ENCODE results near the gene DIPK2B.

DIPK2B gene

DNA sequence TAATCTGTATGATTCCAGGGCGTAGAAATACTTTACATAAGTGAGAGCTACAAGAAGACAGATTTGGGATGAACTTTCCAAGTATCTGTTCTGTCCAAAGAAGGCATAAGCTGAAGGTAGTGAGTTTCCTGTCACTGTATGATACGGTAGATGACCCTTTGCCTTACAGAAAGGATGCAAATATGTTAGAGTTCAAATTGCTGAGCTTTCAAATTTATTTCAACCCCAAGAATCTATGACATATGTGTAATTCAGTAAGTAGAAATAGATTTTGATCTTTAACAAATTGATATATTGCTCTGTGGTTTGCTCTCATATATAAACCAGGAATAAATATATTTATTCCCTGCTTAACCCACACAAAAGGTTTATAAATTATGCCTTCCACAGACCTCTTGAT is 16.5 kb downstream of the DIPK2B start:
- Histone ChIP-seq H3K9ac (ENCODE audit: low read depth, low read length) (no peak overlapping the region), H4K20me1 (ENCODE audit: insufficient read depth, low read length) (no peaks in the 10 kb centered on the region), H2AFZ (ENCODE audit: low read depth, low read length) (no peak overlapping the region), H3K27ac (ENCODE audit: low read length) (no peak overlapping the region), H3K9me3 (ENCODE audit: insufficient read depth, low read length, severe bottlenecking) (no peaks in the 10 kb centered on the region), H3K27me3 (ENCODE audit: insufficient read depth, low read length, poor library complexity) (no peaks in the 10 kb centered on the region), H3K36me3 (ENCODE audit: insufficient read depth, low read length) (no peaks in the 10 kb centered on the region), H3K4me3 (ENCODE audit: low read depth in 1 of 2, low read length in 2 of 2) (no peak overlapping the region), H3K4me1 (ENCODE audit: insufficient read depth, low read length) (peaks cover 19% of the 10 kb centered on the region; the same call in 1 of the 2 replicates), H3K79me2 (ENCODE audit: insufficient read depth, low read length) (no peaks in the 10 kb centered on the region), H3K4me2 (ENCODE audit: insufficient read depth, low read length) (no peak overlapping the region)
- no peak for ATAC-seq (ENCODE audit: insufficient read depth, low read depth)
- no peak for DNase-seq
- no peak for TF ChIP-seq EZH2 (IDR thresholded peaks at IDR 0.05; ENCODE audit: borderline replicate concordance, low read depth, low read length, severe bottlenecking)
- TF ChIP-seq, protein P1, sequence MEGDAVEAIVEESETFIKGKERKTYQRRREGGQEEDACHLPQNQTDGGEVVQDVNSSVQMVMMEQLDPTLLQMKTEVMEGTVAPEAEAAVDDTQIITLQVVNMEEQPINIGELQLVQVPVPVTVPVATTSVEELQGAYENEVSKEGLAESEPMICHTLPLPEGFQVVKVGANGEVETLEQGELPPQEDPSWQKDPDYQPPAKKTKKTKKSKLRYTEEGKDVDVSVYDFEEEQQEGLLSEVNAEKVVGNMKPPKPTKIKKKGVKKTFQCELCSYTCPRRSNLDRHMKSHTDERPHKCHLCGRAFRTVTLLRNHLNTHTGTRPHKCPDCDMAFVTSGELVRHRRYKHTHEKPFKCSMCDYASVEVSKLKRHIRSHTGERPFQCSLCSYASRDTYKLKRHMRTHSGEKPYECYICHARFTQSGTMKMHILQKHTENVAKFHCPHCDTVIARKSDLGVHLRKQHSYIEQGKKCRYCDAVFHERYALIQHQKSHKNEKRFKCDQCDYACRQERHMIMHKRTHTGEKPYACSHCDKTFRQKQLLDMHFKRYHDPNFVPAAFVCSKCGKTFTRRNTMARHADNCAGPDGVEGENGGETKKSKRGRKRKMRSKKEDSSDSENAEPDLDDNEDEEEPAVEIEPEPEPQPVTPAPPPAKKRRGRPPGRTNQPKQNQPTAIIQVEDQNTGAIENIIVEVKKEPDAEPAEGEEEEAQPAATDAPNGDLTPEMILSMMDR (IDR thresholded peaks at IDR 0.05; ENCODE audit: borderline replicate concordance, extremely low read depth, low read length, poor library complexity, severe bottlenecking), result no peak

DNA sequence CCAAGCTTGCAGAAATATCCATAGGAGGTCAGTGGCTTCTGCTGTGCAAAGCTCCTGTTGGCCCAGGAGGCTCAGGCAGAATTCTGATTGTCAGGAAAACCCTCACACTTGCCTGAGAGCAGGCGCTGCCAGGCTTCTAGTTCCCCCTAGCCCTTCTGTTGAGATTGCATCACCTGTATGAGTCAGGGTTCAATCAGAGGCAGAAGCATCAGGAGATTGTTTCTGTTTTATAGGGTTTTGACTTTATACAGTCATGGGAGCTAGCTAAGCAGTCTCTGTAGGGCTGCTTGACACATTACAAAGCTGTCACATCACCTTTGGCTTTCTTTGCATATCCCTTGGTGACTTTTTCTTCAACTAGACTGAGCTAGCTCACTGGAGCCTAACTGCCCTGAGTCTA is 27.8 kb downstream of the DIPK2B start:
- Histone ChIP-seq H3K4me2 (ENCODE audit: insufficient read depth, low read length) (no peak overlapping the region), H3K27me3 (ENCODE audit: insufficient read depth, low read length, poor library complexity) (no peaks in the 10 kb centered on the region), H3K79me2 (ENCODE audit: insufficient read depth, low read length) (no peaks in the 10 kb centered on the region), H2AFZ (ENCODE audit: low read depth, low read length) (no peak overlapping the region), H3K4me3 (ENCODE audit: low read depth in 1 of 2, low read length in 2 of 2) (no peak overlapping the region), H3K4me1 (ENCODE audit: insufficient read depth, low read length) (no peaks in the 10 kb centered on the region), H3K27ac (ENCODE audit: low read length) (no peak overlapping the region), H3K36me3 (ENCODE audit: insufficient read depth, low read length) (no peaks in the 10 kb centered on the region), H4K20me1 (ENCODE audit: insufficient read depth, low read length) (no peaks in the 10 kb centered on the region), H3K9ac (ENCODE audit: low read depth, low read length) (no peak overlapping the region), H3K9me3 (ENCODE audit: insufficient read depth, low read length, severe bottlenecking) (no peaks in the 10 kb centered on the region)
- TF ChIP-seq, protein P1 (IDR thresholded peaks at IDR 0.05; ENCODE audit: borderline replicate concordance, extremely low read depth, low read length, poor library complexity, severe bottlenecking), result no peak
- no peak for TF ChIP-seq EZH2 (IDR thresholded peaks at IDR 0.05; ENCODE audit: borderline replicate concordance, low read depth, low read length, severe bottlenecking)
- DNase-seq (no peak), ATAC-seq (ENCODE audit: insufficient read depth, low read depth) (no peak)

DNA sequence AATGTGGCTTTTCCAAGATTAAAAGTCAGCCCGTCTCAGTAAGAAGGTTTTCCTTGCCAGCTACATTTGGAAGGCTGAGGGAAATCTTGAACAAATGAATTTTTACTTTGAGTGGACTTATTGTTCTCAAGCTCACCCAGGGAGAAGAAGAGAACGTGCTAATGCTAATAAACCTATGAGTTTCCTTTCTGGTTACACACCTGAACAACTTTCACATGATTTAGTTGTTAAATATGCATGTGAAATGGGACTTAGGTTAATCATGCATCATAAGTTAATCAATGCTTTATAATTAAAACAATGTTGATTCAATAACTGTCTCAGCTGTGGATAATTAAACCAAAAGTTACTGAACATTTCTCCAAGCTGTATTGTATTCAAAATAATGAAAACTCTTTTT is 33.9 kb downstream of the DIPK2B start:
- H3K79me2 ChIP-seq (ENCODE audit: insufficient read depth, low read length), result no peaks in the 10 kb centered on the region
- no peak overlapping the region for H3K9ac ChIP-seq (ENCODE audit: low read depth, low read length)
- no peaks in the 10 kb centered on the region for H4K20me1 ChIP-seq (ENCODE audit: insufficient read depth, low read length)
- ATAC-seq (ENCODE audit: insufficient read depth, low read depth) (no peak), DNase-seq (no peak)
- H2AFZ ChIP-seq (ENCODE audit: low read depth, low read length), result no peak overlapping the region
- H3K4me3 ChIP-seq (ENCODE audit: low read depth in 1 of 2, low read length in 2 of 2), result no peak overlapping the region
- H3K36me3 ChIP-seq (ENCODE audit: insufficient read depth, low read length), result no peaks in the 10 kb centered on the region
- no peaks in the 10 kb centered on the region for H3K4me1 ChIP-seq (ENCODE audit: insufficient read depth, low read length)
- no peaks in the 10 kb centered on the region for H3K27me3 ChIP-seq (ENCODE audit: insufficient read depth, low read length, poor library complexity)
- H3K9me3 ChIP-seq (ENCODE audit: insufficient read depth, low read length, severe bottlenecking), result no peaks in the 10 kb centered on the region
- H3K27ac ChIP-seq (ENCODE audit: low read length), result no peak overlapping the region
- TF ChIP-seq, protein P1 (IDR thresholded peaks at IDR 0.05; ENCODE audit: borderline replicate concordance, extremely low read depth, low read length, poor library complexity, severe bottlenecking), result no peak
- TF ChIP-seq EZH2 (IDR thresholded peaks at IDR 0.05; ENCODE audit: borderline replicate concordance, low read depth, low read length, severe bottlenecking), result no peak
- H3K4me2 ChIP-seq (ENCODE audit: insufficient read depth, low read length), result no peak overlapping the region

DNA sequence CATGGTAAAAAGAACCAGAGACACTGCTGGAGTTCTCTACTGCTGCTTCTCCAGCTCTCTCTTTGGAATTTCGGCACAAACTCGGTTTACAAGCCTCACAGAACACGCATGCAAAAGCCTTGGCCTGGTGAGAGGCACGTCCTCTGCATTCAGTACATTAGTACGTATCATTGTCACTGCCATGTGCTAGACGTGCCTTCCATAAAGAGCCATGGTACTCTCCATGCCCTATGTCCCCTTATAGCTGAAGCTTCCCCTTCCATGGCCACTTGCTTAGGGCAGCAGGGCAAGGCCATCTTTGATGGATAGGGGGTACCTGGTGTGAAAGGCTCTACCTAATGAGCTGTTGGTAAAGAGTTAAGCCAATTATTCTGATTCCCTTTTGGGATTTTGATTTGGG is 35.0 kb downstream of the DIPK2B start:
- H3K4me2 ChIP-seq (ENCODE audit: insufficient read depth, low read length), result no peak overlapping the region
- no peaks in the 10 kb centered on the region for H4K20me1 ChIP-seq (ENCODE audit: insufficient read depth, low read length)
- ATAC-seq (ENCODE audit: insufficient read depth, low read depth) (no peak), DNase-seq (no peak)
- no peak for TF ChIP-seq EZH2 (IDR thresholded peaks at IDR 0.05; ENCODE audit: borderline replicate concordance, low read depth, low read length, severe bottlenecking)
- TF ChIP-seq, protein P1 (IDR thresholded peaks at IDR 0.05; ENCODE audit: borderline replicate concordance, extremely low read depth, low read length, poor library complexity, severe bottlenecking), result no peak
- no peak overlapping the region for H3K9ac ChIP-seq (ENCODE audit: low read depth, low read length)
- H3K27ac ChIP-seq (ENCODE audit: low read length), result no peak overlapping the region
- no peaks in the 10 kb centered on the region for H3K79me2 ChIP-seq (ENCODE audit: insufficient read depth, low read length)
- H3K27me3 ChIP-seq (ENCODE audit: insufficient read depth, low read length, poor library complexity), result no peaks in the 10 kb centered on the region
- H3K9me3 ChIP-seq (ENCODE audit: insufficient read depth, low read length, severe bottlenecking), result no peaks in the 10 kb centered on the region
- no peak overlapping the region for H3K4me3 ChIP-seq (ENCODE audit: low read depth in 1 of 2, low read length in 2 of 2)
- no peak overlapping the region for H2AFZ ChIP-seq (ENCODE audit: low read depth, low read length)
- H3K4me1 ChIP-seq (ENCODE audit: insufficient read depth, low read length), result no peaks in the 10 kb centered on the region
- H3K36me3 ChIP-seq (ENCODE audit: insufficient read depth, low read length), result no peaks in the 10 kb centered on the region

Measured in DND-41 (cell line).